GM12801 (cell line): Measurements from ENCODE around the gene SLC12A3.

ENCODE experiments used
- TF ChIP-seq, protein P1 (sequence below): IDR thresholded peaks from one replicate; pipeline ENCODE4 v1.5.1; 2011; ENCODE audit warnings: control low read depth; ENCODE audit not compliant: insufficient read length; ENCODE audit errors: extremely low read depth

Gene SLC12A3

DNA sequence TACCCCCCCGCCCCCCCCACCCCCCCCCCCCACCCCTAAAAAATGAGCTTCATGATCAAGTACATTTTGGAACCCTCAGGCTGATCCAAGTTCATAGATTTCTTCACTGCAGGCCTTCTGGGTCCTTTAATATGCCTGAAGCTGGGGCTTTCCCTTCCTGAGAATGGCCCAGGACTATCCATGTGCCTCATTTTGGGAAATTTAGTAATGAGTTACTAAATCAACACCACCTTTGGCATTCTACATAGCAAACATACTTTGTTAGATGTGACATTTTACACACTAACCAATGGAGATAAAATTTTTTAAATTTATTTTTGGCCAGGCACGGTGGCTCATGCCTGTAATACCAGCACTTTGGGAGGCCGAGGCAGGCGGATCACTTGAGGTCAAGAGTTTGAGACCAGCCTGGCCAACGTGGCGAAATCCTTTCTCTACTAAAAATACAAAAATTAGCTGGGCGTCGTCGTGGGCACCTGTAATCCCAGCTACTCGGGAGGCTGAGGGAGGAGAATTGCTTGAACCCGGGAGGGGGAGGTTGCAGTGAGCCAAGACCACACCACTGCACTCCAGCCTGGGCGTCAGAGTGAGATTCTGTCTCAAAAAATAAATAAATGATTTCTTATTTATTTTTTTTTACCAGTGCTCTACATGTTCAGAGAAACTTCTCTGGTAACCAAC, 81.0 kb downstream of the SLC12A3 start:
- TF ChIP-seq, protein P1, sequence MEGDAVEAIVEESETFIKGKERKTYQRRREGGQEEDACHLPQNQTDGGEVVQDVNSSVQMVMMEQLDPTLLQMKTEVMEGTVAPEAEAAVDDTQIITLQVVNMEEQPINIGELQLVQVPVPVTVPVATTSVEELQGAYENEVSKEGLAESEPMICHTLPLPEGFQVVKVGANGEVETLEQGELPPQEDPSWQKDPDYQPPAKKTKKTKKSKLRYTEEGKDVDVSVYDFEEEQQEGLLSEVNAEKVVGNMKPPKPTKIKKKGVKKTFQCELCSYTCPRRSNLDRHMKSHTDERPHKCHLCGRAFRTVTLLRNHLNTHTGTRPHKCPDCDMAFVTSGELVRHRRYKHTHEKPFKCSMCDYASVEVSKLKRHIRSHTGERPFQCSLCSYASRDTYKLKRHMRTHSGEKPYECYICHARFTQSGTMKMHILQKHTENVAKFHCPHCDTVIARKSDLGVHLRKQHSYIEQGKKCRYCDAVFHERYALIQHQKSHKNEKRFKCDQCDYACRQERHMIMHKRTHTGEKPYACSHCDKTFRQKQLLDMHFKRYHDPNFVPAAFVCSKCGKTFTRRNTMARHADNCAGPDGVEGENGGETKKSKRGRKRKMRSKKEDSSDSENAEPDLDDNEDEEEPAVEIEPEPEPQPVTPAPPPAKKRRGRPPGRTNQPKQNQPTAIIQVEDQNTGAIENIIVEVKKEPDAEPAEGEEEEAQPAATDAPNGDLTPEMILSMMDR = no peak

DNA sequence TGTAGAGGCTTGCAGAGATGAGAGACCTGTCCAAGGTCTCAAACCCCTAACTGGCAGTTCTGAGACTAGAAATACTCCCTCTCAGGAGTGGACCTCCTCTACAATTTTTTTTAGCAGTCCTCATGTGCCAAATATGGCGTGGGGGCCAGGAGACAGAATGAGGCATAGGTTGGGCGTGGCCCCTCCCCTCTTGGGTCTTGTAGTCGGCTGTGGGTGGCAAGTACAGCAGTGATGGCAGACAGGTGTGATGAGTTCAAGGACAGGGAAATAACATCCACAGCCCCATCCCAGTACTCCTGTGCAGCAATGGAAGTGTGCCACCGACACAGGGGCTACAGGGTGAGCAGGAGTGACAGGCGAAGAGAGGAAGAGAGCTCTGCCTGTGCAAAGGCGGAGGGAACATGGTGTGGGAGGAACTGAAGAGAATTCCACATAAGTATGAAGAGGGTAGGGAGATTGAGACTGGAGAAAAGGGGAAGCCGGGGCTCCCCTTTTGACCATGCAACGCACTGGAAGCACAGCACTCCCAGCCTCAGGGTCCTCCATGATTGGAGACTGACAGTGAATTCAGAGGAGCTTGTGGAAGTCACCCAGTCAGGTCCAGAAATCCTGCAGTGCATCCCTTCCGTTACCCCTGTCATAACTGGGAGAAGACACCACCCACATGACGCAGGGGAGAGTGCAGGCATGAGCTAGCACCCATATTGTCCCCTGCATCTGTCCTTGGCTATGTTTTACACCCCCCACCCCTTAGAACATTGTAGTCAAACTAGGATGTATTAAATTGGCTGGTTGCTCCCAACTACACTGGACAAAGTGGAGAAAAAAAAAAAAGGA, 82.0 kb downstream of the SLC12A3 start:
- TF ChIP-seq, protein P1 = no peak

DNA sequence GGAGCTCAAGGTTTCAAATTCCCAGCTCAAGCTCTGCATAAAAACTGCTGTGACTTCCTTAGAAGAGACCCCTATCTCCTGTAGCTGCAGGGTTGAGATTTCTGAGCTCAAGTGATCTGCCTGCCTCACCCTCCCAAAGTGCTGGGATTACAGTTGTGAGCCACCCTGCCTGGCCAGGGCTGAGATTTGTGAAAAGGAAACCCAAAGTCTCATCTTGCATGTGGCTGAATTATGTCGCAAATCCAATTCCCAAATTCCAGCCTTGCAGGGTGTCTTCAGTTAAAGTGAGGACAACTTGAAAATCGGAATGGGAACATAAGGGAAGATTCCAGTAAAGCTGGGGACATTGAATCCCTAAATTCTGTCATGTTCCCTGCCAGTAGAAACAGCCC, 82.6 kb downstream of the SLC12A3 start:
- TF ChIP-seq, protein P1 = no peak

- TF ChIP-seq, protein P1 = no peak
These were observed 83.2 kb downstream of the SLC12A3 start for GRCh38 chr16:56948234-56948633.

- TF ChIP-seq, protein P1 = no peak
These were observed 85.0 kb downstream of the SLC12A3 start for GRCh38 chr16:56950051-56950450.

GRCh38 chr16:56950455-56950854, 85.4 kb downstream of the SLC12A3 start:
- TF ChIP-seq, protein P1 = no peak

GRCh38 chr16:56950881-56951771, 86.1 kb downstream of the SLC12A3 start:
- TF ChIP-seq, protein P1 = no peak
